ENCODE results near the gene SMARCD1.

SMARCD1 gene

DNA sequence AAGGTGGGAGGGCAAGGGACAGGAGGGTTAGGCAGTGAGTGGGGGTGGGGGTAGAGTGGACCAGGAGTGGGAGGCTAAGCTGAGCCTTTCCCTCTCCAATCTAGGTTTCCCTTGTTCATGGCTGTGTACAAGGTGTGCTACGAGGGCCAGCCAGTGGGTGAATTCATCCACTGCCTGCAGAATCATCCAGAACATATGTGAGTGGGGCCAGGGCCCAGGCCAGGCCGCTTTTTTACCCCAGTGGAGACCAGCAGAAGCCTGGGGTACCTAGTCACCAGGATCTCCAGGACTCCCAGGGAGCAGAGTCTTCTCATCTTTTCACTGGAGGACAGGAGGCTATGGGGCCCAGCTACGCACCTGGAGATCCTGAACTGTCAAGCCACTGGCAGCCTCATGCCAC is 24.2 kb downstream of the SMARCD1 start:
- H3K4me3 Mint-ChIP-seq: no peak overlapping the region
- peak overlapping the region; percentile 13 for H3K27ac Mint-ChIP-seq
- H3K36me3 Mint-ChIP-seq (ENCODE audit: low read depth): peaks cover 11% of the 10 kb centered on the region
- peaks cover 7% of the 10 kb centered on the region for H3K27me3 Mint-ChIP-seq
- H3K9me3 Mint-ChIP-seq: no peaks in the 10 kb centered on the region
- intact Hi-C loops (cut with micrococcal nuclease): no loop called here
- H3K4me1 Mint-ChIP-seq (ENCODE audit: low read depth): peaks cover 19% of the 10 kb centered on the region

DNA sequence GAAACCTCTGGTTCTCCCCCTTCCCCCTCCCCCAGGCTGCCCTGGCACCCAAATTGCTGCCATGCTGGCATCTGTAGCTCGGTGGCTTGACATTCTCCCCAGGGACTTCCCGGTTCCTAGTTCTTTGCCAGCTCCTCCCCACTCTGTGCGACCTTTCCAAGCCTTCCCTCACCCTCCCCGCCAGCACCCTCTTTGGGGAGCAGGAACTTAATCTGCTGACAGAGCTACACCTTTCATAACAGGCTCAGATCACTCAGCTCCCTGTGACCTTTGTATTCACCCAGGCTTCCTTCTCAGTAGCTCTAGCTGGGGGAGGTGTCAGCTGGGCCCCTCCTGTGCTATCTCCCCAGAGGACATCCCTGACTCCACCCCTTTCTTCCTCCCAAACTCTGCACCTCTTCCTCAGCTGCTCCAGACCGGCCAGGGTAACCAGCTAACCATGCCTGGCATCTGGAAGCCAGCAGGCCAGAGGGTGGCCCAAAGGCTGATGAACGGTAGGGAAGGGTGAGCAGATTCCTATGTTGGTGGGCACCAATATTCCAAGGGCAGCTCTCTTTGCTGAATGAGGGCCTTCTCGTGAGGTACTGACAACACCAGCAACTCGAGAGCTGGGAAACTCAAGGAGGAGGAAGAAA is 25.1 kb downstream of the SMARCD1 start:
- H3K36me3 Mint-ChIP-seq (ENCODE audit: low read depth): peaks cover 20% of the 10 kb centered on the region
- no peaks in the 10 kb centered on the region for H3K9me3 Mint-ChIP-seq
- intact Hi-C loops (cut with micrococcal nuclease): loop anchor here (2.0 to 5.0 kb wide), 2 partner anchors 21 to 33 kb away; no protein-coding TSS in a partner anchor

DNA sequence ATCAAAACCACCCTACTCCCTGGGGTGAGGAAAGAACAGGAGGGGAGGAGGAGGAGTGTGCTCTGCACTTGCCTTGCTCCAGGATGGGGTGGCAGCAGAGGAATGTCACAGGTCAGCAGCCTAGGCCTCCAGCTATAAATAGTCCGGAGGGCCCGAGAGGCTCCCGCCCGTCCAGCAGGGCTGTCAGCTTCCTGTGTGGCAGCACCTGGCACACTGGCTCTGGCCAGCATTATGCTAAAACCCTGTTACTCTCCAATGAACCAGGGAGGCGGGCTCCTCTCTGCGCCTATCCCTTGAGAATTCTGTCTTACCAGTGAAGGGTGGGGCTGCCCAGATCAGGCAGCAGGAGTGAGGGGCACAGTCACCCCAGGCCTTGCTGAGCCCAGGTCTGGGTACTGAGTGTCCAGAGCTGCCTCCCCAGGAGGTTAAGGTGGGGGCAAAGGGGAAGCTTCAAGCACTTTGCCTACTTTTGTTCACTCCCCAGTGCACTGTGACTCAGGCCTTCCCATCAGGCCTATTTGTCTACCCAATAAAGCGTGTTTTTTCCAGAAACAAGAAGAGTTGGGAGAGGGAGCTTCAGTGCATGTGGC is 25.7 kb downstream of the SMARCD1 start:
- Mint-ChIP-seq H3K36me3 (ENCODE audit: low read depth) (peaks cover 26% of the 10 kb centered on the region), H3K27me3 (no peaks in the 10 kb centered on the region), H3K4me1 (ENCODE audit: low read depth) (peaks cover 30% of the 10 kb centered on the region), H3K27ac (peak overlapping the region; percentile 97), H3K9me3 (no peaks in the 10 kb centered on the region), H3K4me3 (no peak overlapping the region)
- intact Hi-C loops (cut with micrococcal nuclease): loop anchor here (2.0 to 5.0 kb wide), 2 partner anchors 22 to 34 kb away; no protein-coding TSS in a partner anchor

More for the DNA sequence above, 25.1 kb downstream of the SMARCD1 start:
- H3K27ac Mint-ChIP-seq: peak overlapping the region; percentile 97
- peaks cover 4% of the 10 kb centered on the region for H3K27me3 Mint-ChIP-seq
- H3K4me3 Mint-ChIP-seq: peak overlapping the region; percentile 2
- H3K4me1 Mint-ChIP-seq (ENCODE audit: low read depth): peaks cover 24% of the 10 kb centered on the region

DNA sequence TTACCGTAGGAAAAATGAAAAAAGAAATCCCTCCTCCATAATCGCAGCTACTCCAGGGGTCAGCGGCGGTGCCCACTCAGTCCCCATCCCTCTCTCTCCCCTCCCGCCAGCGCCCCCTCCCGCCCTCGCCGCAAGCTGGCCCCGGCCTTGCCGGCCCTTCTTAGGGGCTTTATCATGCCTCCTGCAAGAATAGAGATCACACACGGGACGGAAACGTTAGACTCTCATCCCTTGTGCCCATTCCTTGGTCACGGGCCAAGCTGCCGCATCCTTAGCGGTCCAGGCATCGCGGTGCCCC is 26.2 kb downstream of the SMARCD1 start:
- Mint-ChIP-seq H3K9me3 (no peaks in the 10 kb centered on the region), H3K36me3 (ENCODE audit: low read depth) (peaks cover 31% of the 10 kb centered on the region), H3K4me3 (peak overlapping the region; percentile 70), H3K27ac (peak overlapping the region; percentile 97), H3K4me1 (ENCODE audit: low read depth) (peaks cover 35% of the 10 kb centered on the region), H3K27me3 (no peaks in the 10 kb centered on the region)
- intact Hi-C loops (cut with micrococcal nuclease): loop anchor here (2.0 to 5.0 kb wide), 2 partner anchors 23 to 34 kb away; no protein-coding TSS in a partner anchor

DNA sequence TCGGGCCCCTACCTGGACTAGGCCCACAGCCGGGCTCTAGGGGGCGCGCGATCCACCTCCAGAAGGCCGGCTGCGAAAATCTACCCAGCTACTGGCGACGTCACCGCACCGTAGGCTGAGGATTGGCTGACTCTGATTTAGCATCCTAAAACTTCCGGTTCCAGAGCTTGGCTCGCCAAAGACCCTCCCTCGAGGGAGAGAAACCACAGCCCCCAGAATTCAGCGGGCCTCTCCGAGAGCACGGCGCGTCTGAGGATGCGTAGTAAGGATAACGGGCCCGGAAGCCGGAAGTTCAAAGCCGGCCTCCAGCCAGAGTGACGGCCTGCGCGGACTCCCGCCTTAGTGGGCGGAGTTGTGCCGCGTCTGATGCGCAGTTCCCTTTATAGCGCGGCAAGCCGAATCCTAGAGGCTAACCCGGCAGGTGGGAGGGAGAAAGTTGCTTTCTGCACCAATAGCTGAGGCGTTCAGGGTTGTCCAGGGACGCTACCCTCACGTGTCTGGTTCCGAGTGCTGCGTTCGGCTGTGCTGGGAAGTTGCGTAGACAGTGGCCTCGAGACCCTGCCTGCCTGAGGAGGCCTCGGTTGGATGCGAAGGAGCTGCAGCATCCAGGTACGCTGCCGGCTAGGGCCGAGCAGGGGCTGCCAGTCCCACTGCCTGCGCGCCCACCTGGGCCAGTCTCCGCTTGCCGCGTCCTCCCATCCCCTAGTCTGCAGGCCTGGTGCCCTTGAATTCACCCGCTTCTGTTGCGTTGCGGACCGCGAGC is 26.7 kb downstream of the SMARCD1 start, which contains the start of gene COX14:
COX14 (plus strand) TSS at position 544 of the 763 bp plus-strand sequence. CDS start 7,808 bp downstream, outside the sequence.
- intact Hi-C loops (cut with micrococcal nuclease): loop anchor here (1.0 to 5.0 kb wide), 3 partner anchors 23 to 55 kb away; partner anchors contain the start of gene CERS5
- peak within 1 kb of the TSS; percentile 90 for H3K4me3 Mint-ChIP-seq
- peaks cover 36% of the 10 kb centered on the region for H3K36me3 Mint-ChIP-seq (ENCODE audit: low read depth)
- H3K27me3 Mint-ChIP-seq: no peaks in the 10 kb centered on the region
- H3K9me3 Mint-ChIP-seq: no peaks in the 10 kb centered on the region
- H3K4me1 Mint-ChIP-seq (ENCODE audit: low read depth): peaks cover 40% of the 10 kb centered on the region
- H3K27ac Mint-ChIP-seq: peak within 1 kb of the TSS; percentile 97

DNA sequence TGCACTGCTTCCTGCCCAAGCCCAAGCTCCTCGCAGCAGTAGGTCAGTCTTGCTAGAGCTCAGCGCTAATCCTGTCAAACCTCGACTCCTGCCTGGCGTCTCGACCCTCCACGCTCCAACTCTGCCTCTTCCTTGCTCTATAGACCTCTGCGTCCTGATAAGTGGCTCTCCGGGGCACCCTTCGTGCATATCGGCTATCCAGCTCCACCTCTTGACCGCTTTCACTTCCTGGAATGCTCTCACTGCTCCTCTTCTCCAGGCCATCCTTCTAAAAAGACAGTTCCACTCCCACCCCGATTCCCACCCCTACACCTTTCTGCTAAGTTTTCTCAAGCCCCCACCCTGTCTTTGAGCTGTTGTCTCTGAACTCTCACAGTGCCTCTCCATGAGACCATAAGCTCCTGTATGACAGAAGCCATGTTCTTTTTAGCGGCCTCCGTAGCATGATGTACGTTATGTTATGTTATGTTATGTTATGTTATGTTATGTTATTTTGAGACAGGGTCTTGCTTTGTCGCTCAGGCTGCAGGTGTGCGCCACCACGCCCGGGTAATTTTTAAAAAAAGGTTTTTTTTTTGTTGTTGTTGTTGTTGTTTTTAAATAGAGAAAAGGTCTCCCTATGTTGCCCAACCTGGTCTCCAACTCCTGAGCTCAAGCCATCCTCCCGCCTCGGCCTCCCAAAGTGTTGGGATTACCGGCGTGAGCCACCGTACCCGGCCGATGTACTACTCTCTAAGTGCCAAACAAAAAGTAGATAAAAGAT is 27.5 kb downstream of the SMARCD1 start:
- Mint-ChIP-seq H3K27ac (peak overlapping the region; percentile 97), H3K4me3 (peak overlapping the region; percentile 90), H3K9me3 (no peaks in the 10 kb centered on the region), H3K4me1 (ENCODE audit: low read depth) (peaks cover 46% of the 10 kb centered on the region), H3K36me3 (ENCODE audit: low read depth) (peaks cover 44% of the 10 kb centered on the region), H3K27me3 (no peaks in the 10 kb centered on the region)
- intact Hi-C loops (cut with micrococcal nuclease): loop anchor here (1.0 to 5.0 kb wide), 2 partner anchors 35 to 55 kb away; partner anchors contain the start of gene CERS5

DNA sequence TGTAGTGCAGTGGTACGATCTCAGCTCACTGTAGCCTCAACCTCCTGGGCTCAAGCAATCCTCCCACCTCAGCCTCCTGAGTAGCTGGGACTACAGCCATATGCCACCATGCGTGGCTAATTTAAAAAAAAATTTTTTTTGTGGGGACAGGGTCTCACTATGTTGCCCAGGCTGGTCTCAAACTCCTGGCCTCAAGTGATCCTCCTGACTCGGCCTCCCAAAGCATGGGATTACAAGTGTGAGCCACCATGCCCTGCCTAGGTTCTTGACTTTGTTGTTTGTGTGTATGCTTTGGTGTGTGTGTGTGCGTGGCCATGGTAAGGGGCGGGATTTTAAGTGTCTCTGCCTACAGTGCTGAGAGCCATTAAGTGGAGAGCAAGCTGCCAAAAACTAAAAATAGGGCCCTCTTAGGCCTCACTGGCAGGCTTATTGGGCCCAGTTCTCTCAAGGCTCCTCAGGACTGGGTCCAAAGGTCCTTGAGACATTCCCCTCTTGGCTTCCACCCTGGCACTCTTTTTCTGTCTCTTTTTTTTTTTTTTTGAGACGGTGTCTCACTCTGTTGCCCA is 32.0 kb downstream of the SMARCD1 start:
- no peak overlapping the region for H3K27ac Mint-ChIP-seq

DNA sequence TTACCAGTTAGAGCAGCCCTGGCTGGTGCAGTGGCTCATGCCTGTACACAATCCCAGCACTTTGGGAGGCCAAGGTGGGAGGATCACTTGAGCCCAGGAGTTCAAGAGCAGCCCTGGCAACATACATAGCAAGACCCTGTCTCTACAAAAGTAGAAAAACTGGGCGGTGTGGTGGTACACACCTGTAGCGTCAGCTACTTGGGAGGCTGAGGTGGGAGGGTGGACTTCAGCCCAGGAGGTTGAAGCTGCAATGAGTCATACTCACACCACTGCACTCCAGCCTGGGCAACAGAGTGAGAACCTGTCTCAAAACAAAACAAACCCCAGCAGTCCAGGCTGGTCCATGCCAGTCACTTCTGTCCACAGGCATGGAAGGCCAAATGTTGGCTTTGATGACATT is 34.2 kb downstream of the SMARCD1 start:
- Mint-ChIP-seq H3K27me3 (no peaks in the 10 kb centered on the region), H3K36me3 (ENCODE audit: low read depth) (peaks cover 94% of the 10 kb centered on the region), H3K4me1 (ENCODE audit: low read depth) (peaks cover 26% of the 10 kb centered on the region), H3K27ac (no peak overlapping the region), H3K4me3 (no peak overlapping the region), H3K9me3 (no peaks in the 10 kb centered on the region)
- intact Hi-C loops (cut with micrococcal nuclease): no loop called here

More for the DNA sequence above, 32.0 kb downstream of the SMARCD1 start:
- intact Hi-C loops (cut with micrococcal nuclease): no loop called here
- Mint-ChIP-seq H3K9me3 (no peaks in the 10 kb centered on the region), H3K4me1 (ENCODE audit: low read depth) (peaks cover 29% of the 10 kb centered on the region), H3K27me3 (no peaks in the 10 kb centered on the region), H3K36me3 (ENCODE audit: low read depth) (peaks cover 82% of the 10 kb centered on the region), H3K4me3 (no peak overlapping the region)

DNA sequence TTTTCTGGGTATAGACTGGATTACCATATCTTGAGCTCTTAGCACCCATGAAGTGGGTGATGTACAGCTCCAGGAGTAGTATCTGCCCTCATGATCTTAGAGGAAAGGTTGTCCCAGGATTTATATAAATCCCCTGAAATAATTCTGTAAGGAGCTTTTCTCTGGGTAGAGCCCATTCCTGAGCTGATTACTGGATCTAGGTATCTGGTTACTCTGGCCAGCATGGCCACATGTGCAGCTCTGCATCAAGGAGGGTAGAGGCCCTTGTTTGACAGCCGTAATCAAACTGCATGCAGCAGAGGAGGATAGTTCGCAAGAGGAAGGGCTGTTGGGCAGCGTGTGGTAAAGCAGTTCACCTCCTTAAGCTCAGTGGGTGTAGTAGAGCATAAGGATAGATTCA is 35.4 kb downstream of the SMARCD1 start:
- Mint-ChIP-seq H3K27ac (no peak overlapping the region), H3K9me3 (no peaks in the 10 kb centered on the region), H3K27me3 (no peaks in the 10 kb centered on the region), H3K36me3 (ENCODE audit: low read depth) (peaks cover 94% of the 10 kb centered on the region), H3K4me1 (ENCODE audit: low read depth) (peaks cover 29% of the 10 kb centered on the region), H3K4me3 (no peak overlapping the region)
- intact Hi-C loops (cut with micrococcal nuclease): no loop called here

DNA sequence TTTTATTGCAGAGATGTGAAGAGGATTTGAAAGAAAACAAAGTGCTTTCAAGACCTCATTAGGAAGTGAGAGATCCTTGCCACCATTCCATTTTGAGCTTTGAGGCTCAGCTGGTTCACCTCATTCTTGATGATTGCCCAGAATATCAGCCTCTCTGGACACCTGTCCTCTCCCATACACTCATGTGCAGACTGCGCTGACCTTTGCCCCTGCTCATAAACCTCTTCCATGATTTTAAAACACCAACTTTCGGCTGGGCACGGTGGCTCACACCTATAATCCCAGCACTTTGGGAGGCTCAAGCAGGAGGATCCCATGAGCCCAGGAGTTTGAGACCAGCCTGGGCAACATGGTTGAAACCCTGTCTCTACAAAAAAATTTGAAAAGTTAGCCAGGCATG is 35.8 kb downstream of the SMARCD1 start:
- no peak overlapping the region for H3K4me3 Mint-ChIP-seq
- H3K36me3 Mint-ChIP-seq (ENCODE audit: low read depth): peaks cover 94% of the 10 kb centered on the region
- no peaks in the 10 kb centered on the region for H3K27me3 Mint-ChIP-seq
- no peaks in the 10 kb centered on the region for H3K9me3 Mint-ChIP-seq
- peaks cover 29% of the 10 kb centered on the region for H3K4me1 Mint-ChIP-seq (ENCODE audit: low read depth)
- no peak overlapping the region for H3K27ac Mint-ChIP-seq
- intact Hi-C loops (cut with micrococcal nuclease): no loop called here

DNA sequence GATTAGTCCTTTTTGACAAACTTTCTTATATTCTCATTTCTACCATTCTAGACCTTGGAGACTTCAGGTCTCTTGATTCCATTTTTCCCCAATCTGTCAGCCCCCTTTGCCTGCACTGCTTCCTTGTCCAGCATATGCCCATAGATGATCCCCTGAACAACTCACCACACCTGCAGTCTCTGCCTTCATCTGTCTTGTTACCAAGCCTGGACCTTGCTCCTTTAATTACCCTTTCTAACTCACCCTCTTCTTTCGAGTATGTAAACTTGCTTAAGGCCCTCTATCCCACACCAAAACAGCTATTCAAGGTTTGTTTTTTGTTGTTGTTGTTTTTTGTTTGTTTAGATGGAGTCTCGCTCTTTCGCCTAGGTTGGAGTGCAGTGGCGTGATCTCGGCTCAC is 36.5 kb downstream of the SMARCD1 start:
- no peak overlapping the region for H3K27ac Mint-ChIP-seq

DNA sequence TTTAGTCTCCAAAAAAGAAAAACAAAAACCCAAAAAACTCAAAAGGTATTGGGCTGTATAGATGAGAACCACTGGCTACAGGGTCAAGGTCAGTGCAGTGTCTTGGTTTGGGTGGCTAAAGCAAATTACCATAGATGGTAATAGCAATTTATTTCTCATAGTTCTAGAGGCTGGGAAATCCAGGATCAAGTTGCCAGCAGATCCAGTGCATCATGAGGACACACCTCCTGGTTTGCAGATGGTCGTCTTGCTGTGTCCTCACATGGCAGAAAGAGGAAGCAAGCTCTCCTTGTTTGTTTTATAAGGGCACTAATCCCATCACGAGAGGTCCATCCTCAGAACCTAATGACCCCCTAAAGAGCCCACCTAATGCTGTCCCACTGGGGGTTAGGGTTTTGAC is 38.1 kb downstream of the SMARCD1 start:
- Mint-ChIP-seq H3K4me3 (no peak overlapping the region), H3K9me3 (no peaks in the 10 kb centered on the region), H3K27ac (no peak overlapping the region), H3K36me3 (ENCODE audit: low read depth) (peaks cover 94% of the 10 kb centered on the region), H3K27me3 (no peaks in the 10 kb centered on the region), H3K4me1 (ENCODE audit: low read depth) (peaks cover 14% of the 10 kb centered on the region)
- intact Hi-C loops (cut with micrococcal nuclease): no loop called here

More for the DNA sequence above, 36.5 kb downstream of the SMARCD1 start:
- Mint-ChIP-seq H3K36me3 (ENCODE audit: low read depth) (peaks cover 94% of the 10 kb centered on the region), H3K9me3 (no peaks in the 10 kb centered on the region), H3K27me3 (no peaks in the 10 kb centered on the region), H3K4me3 (no peak overlapping the region), H3K4me1 (ENCODE audit: low read depth) (peaks cover 22% of the 10 kb centered on the region)
- intact Hi-C loops (cut with micrococcal nuclease): no loop called here

DNA sequence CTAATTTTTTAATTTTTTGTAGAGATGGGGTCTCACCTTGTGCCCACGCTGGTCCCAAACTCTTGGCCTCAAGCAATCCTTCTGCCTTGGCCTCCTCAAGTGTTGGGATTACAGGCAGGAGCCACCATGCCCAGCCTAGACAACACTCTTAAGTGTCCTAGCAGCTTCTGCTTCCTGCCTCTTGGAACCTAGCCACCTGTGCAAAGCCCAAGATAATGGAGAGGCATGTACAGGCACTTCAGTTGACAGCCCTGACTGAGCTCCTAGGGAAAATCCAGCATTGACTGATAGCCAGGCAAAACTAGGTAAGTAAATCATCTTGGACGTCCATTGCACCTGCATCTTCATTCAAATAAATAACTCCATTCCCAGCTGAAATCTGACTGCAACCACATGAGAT is 42.4 kb downstream of the SMARCD1 start:
- Mint-ChIP-seq H3K4me1 (ENCODE audit: low read depth) (peaks cover 41% of the 10 kb centered on the region), H3K27ac (no peak overlapping the region), H3K9me3 (no peaks in the 10 kb centered on the region), H3K27me3 (no peaks in the 10 kb centered on the region), H3K4me3 (no peak overlapping the region), H3K36me3 (ENCODE audit: low read depth) (peaks cover 96% of the 10 kb centered on the region)
- intact Hi-C loops (cut with micrococcal nuclease): no loop called here
